HepG2 (cell line): Measurements from ENCODE around the gene PITX3. TPM values are rescaled to one million over a fixed set of nuclear protein-coding genes. Genes with fewer than 3 reads are reported as not detected.

Experiments
- AFF4 ChIP-seq: sonication (generic); formaldehyde crosslinking; IDR thresholded peaks from 2 replicates; pipeline ENCODE4 v1.4.0; 2020; ENCODE audit warnings: missing genetic modification reagents
- ARNT2 ChIP-seq: sonication (generic); formaldehyde crosslinking; IDR thresholded peaks from 2 replicates; pipeline ENCODE4 v1.8.0; 2022; ENCODE audit warnings: mild to moderate bottlenecking, low read depth, missing genetic modification reagents, moderate library complexity
- CREB1 ChIP-seq, 2 experiments: fragments of 450-650 bp in 1 of 2; IDR thresholded peaks; 2 replicates each; pipeline ENCODE4 v1.6.1; 2016 to 2017; ENCODE audit warnings: control low read depth in 1 of 2, mild to moderate bottlenecking in 1 of 2, missing compliant biosample characterization in 1 of 2, missing genetic modification characterization in 1 of 2
- EEA1 ChIP-seq: sonication (generic); formaldehyde crosslinking; IDR thresholded peaks from 2 replicates; pipeline ENCODE4 v1.5.1; 2020; ENCODE audit warnings: mild to moderate bottlenecking, missing genetic modification reagents, borderline replicate concordance
- FOXO1 ChIP-seq: sonication (generic); formaldehyde crosslinking; IDR thresholded peaks from 2 replicates; pipeline ENCODE4 v1.4.0; 2020; ENCODE audit warnings: missing genetic modification reagents
- HNRNPL ChIP-seq: fragments of 200-400 bp; formaldehyde crosslinking; IDR thresholded peaks from 2 replicates; pipeline ENCODE4 v1.6.1; 2017; ENCODE audit warnings: mild to moderate bottlenecking, low read depth, low read length
- JUND ChIP-seq: sonication (generic); formaldehyde crosslinking; IDR thresholded peaks from 2 replicates; pipeline ENCODE4 v1.8.0; 2022; ENCODE audit warnings: mild to moderate bottlenecking, missing genetic modification reagents
- KMT2B ChIP-seq: IDR thresholded peaks from 2 replicates; pipeline ENCODE4 v1.6.1; 2016; ENCODE audit warnings: missing genetic modification reagents, missing compliant biosample characterization
- NAIF1 ChIP-seq: sonication (generic); formaldehyde crosslinking; IDR thresholded peaks from 2 replicates; pipeline ENCODE4 v1.5.0; 2020; ENCODE audit warnings: mild to moderate bottlenecking, missing genetic modification reagents, borderline replicate concordance
- ONECUT2 ChIP-seq: sonication (generic); formaldehyde crosslinking; IDR thresholded peaks from 2 replicates; pipeline ENCODE4 v1.4.0; 2020; ENCODE audit warnings: missing genetic modification reagents
- SETDB1 ChIP-seq: sonication (generic); formaldehyde crosslinking; IDR thresholded peaks from 2 replicates; pipeline ENCODE4 v1.5.1; 2020; ENCODE audit warnings: missing genetic modification reagents, mild to moderate bottlenecking, borderline replicate concordance
- SP140L ChIP-seq: sonication (generic); formaldehyde crosslinking; IDR thresholded peaks from 2 replicates; pipeline ENCODE4 v1.4.0; 2020; ENCODE audit warnings: missing genetic modification reagents, borderline replicate concordance
- ZBTB37 ChIP-seq: sonication (generic); formaldehyde crosslinking; IDR thresholded peaks from 2 replicates; pipeline ENCODE4 v1.4.0; 2020; ENCODE audit warnings: mild to moderate bottlenecking, missing genetic modification reagents
- ZBTB7A ChIP-seq: sonication (generic); formaldehyde crosslinking; IDR thresholded peaks from 2 replicates; pipeline ENCODE4 v1.8.0; 2022; ENCODE audit warnings: mild to moderate bottlenecking, missing genetic modification reagents
- ZNF143 ChIP-seq: sonication (generic); formaldehyde crosslinking; IDR thresholded peaks from 2 replicates; pipeline ENCODE4 v1.4.0; 2020; ENCODE audit warnings: missing genetic modification reagents
- ZNF503 ChIP-seq: sonication (generic); formaldehyde crosslinking; IDR thresholded peaks from 2 replicates; pipeline ENCODE4 v1.4.0; 2020; ENCODE audit warnings: missing genetic modification reagents
- ZNF777 ChIP-seq: sonication (generic); formaldehyde crosslinking; IDR thresholded peaks from 2 replicates; pipeline ENCODE4 v1.4.0; 2020; ENCODE audit warnings: missing genetic modification reagents
- ZNF780A ChIP-seq: sonication (generic); formaldehyde crosslinking; IDR thresholded peaks from 2 replicates; pipeline ENCODE4 v1.8.0; 2022; ENCODE audit warnings: mild to moderate bottlenecking, missing genetic modification reagents, moderate library complexity
- ZNF850 ChIP-seq: sonication (generic); formaldehyde crosslinking; conservative IDR thresholded peaks from 2 replicates; pipeline ENCODE4 v1.9.0; 2021; ENCODE audit warnings: mild to moderate bottlenecking, missing genetic modification reagents
- polyA plus RNA-seq, 8 experiments: library from polyadenylated mRNA; depleted of rRNA in 3 of 8; stranded (reverse) in 7 of 8; unstranded in 1 of 8; fragments of >200 nt; fragmentation: Illumina TruSeq in 4 of 8; extraction: Trizol in 4 of 8; gene quantifications; 2 replicates each; pipeline versions ENCODE4 v1.2.1 to v1.2.3, GENCODE V29; 2011 to 2016; ENCODE audit warnings: low read depth in 4 of 8, missing spikeins in 1 of 8, mixed read lengths in 1 of 8; ENCODE audit not compliant: insufficient read depth in 1 of 8
- total RNA-seq, 5 experiments: library from RNA; depleted of rRNA; stranded (reverse); fragments of >200 nt; fragmentation: Illumina TruSeq; extraction: Trizol; gene quantifications; 2 replicates each; pipeline ENCODE4 v1.2.3, GENCODE V29; 2016; ENCODE audit warnings: low read depth in 1 of 5
- TF ChIP-seq, protein P1 (sequence below): sonication (generic); formaldehyde crosslinking; conservative IDR thresholded peaks from 2 replicates; pipeline ENCODE4 v1.4.0; 2020; ENCODE audit warnings: missing genetic modification reagents

Gene PITX3
- total and polyA plus RNA-seq, 2 of the 13 experiments (the other 11 are each of a cell fraction or from before 2014, with no cell fraction given) = not detected

- TF ChIP-seq HNRNPL = no peak
- 0 out of 2 replicates have a peak, but pooled peaks have one; percentile 54 for TF ChIP-seq AFF4 (CRISPR knock-in tag)
- TF ChIP-seq, protein P1, sequence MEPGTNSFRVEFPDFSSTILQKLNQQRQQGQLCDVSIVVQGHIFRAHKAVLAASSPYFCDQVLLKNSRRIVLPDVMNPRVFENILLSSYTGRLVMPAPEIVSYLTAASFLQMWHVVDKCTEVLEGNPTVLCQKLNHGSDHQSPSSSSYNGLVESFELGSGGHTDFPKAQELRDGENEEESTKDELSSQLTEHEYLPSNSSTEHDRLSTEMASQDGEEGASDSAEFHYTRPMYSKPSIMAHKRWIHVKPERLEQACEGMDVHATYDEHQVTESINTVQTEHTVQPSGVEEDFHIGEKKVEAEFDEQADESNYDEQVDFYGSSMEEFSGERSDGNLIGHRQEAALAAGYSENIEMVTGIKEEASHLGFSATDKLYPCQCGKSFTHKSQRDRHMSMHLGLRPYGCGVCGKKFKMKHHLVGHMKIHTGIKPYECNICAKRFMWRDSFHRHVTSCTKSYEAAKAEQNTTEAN (CRISPR knock-in tag) = peak; percentile 43; the same call in 1 of the 2 replicates
- peak; percentile 84 for TF ChIP-seq ZNF143 (CRISPR knock-in tag)
- peak; percentile 26; the same call in 1 of the 2 replicates for TF ChIP-seq ZNF777 (CRISPR knock-in tag)
- TF ChIP-seq SETDB1 (CRISPR knock-in tag) = no peak
- no peak for TF ChIP-seq ONECUT2 (CRISPR knock-in tag)
- 0 out of 2 replicates have a peak, but pooled peaks have one; percentile 41 for TF ChIP-seq SP140L (CRISPR knock-in tag)
- peak; percentile 78 for TF ChIP-seq KMT2B (CRISPR knock-in tag)
- TF ChIP-seq ZNF850 (CRISPR knock-in tag) = no peak
- peak; percentile 51; the same call in 1 of the 2 replicates for TF ChIP-seq JUND
- TF ChIP-seq EEA1 (CRISPR knock-in tag) = peak; percentile 36; the same call in 1 of the 2 replicates
- TF ChIP-seq ARNT2 (CRISPR knock-in tag) = 0 out of 2 replicates have a peak, but pooled peaks have one; percentile 58
- peak; percentile 59; the same call in 1 of the 2 replicates for TF ChIP-seq ZBTB7A (CRISPR knock-in tag)
- TF ChIP-seq NAIF1 (CRISPR knock-in tag) = 0 out of 2 replicates have a peak, but pooled peaks have one; percentile 49
- TF ChIP-seq FOXO1 = no peak
- no peak for TF ChIP-seq ZNF780A
- TF ChIP-seq ZBTB37 (CRISPR knock-in tag) = no peak
- TF ChIP-seq CREB1 (IDR thresholded peaks at IDR 0.05) = peak; percentile 88
- peak; percentile 95 for TF ChIP-seq CREB1 (CRISPR knock-in tag; IDR thresholded peaks at IDR 0.05)
- TF ChIP-seq ZNF503 = 0 out of 2 replicates have a peak, but pooled peaks have one; percentile 52
Observed at GRCh38 chr10:102245082-102245931, 4.0 kb upstream of the PITX3 start, which contains the start of gene GBF1 (continued).
